Activated CD8-positive, alpha-beta memory T cell treated with anti-CD3 and anti-CD28 coated beads, Interleukin-2, amount 50 U/mL, for 24 hours (primary cell): Measurements from ENCODE around the gene GPR183.

ENCODE experiments used
- DNase-seq: peaks from one replicate; pipeline ENCODE4 v3.0.0-alpha.2; 2020; ENCODE audit errors: extremely low read depth

The GPR183 gene

DNA sequence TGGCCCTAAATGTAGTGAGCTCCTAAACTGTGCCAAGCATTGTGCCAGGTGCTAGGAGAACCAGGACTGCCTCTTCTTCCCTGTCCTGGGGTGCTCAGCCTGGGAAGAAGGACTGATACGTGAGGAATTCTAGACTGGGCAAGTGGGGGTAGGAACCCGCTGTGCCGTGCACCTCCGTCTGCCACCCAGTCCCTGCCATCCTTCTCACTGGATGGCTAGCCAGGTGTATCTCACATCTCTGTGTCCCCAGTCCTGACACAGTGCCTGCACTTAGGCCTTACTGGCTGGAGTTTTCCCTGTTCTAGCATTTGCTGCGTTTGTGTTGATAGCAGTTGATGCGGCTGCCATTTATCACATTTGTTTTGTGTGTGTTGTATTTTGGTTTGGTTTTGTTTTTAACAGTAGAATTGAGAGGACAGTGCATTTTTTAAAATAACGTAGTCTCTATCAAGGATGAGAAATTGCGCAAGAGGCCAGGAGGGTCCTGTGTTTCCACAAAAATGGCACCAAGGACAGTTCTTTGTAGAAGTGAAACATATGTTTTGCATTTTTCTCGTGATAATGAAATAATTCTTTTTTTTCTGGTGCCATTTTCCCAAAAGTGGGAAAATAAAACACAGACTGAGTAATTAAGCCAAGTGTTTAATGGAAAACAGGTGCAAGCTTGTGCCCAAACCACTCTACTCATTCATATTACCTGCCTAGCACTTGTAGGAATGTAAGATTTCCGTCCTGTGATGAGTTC is 4.7 kb upstream of the GPR183 start:
- no peak for DNase-seq

DNA sequence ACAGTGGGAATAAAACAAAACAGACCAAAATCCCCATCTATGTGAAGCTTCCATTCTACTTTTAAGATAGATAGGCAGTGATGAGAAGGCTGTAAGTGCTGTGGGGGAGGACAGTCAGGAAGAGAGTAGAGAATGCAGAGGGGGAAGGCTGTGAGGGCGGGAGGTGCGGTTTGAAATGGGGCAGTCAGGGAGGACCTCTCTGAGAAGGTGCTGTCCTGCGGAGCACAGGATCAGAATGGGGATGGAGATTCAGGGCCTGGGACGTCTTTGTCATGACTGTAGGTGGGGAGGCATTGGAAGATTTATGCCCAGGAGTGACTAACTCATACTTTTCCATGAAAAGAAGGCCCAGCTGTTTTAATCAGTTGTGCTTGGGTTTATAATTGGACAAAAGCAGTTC is 3.9 kb upstream of the GPR183 start:
- no peak for DNase-seq

DNA sequence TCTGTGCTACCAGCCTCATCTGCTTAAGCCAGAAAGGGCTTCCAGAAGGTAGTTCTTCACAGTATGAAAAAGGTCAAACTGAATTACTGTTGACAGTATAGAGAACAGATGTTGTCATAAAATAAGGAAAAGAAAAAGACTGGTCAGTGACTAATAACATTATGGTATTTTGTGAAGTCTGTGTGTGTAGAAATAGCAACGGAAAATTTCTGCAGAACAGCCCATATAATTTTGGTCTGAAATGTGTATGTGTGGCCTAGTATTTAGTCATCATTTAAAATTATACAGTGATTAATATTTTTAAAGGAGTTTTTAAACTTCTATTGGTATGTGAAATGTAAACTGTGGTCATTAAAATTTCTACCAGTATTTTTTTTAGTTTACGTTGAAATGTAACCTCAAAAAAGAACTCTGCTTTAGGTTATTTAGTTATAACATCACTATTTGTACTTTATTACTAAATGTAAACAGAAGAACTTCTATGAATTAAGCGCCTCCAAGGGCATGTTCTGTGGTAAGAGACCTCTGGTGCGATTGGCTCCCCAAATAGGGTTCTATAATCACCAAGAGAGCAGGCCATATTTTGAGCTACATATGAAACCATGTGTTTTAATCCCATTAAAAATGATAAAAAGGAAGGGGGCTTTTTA is 3.3 kb upstream of the GPR183 start:
- DNase-seq: no peak

DNA sequence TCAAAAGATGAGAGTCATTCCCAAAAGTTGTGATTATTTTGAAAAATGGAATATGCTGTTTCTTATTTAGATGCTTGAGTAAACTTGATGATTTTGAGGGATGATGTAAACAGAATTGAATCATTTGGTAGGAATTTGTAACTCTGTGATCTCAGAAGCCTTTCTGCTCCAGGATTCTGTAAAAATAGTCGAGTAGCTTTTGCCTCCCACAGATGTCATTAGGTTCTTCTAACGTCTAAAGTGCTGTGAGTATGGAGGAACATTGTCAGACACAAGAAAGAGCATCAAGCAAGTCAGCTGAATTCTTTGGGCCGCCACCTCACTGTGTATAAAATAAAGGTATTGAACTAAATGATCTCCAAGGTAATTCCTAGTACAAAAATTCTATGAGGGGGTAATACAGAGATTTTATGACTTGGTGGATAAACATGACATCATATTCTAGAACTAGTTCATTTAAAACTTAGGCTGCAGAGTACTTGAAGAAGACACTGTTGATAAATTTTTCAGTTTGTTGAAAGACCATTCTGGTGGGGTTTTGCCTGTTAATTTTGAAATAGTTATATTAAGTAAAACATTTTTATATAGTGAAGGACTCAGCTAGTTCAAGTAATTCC is 1.4 kb upstream of the GPR183 start:
- DNase-seq: no peak

DNA sequence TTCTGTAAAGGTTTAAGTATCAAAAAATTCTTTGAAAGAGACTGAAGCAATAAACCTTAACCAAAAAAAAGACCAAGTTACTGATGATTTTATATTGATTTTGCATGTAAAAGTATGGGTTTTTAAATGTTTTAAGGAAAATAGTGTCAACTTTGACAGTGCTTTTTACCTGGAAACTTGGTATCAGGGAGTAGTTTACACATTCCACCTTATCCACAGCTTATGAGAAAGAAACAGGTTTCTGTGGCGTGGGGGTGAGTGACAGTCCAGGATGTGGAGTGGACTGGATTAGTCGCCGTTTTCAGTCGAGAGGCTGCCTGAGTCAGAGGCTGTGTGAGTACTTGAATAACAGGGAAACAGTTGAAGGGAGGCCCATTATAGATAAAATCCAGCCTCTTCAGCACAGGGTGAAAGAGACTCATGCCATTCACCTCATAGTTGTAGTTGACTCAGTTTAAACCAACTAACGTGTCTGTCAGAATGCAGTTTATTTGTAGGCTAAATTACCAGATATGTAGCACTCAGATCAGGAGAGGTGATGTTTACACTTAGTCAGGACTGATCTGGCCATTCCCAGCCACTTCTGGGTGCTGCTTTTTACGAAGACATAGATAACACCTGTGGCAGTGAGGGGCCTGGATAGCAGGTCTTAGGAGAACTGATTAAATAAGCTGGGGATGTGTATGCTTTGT is 595 bp upstream of the GPR183 start:
- peak; percentile 68 for DNase-seq

DNA sequence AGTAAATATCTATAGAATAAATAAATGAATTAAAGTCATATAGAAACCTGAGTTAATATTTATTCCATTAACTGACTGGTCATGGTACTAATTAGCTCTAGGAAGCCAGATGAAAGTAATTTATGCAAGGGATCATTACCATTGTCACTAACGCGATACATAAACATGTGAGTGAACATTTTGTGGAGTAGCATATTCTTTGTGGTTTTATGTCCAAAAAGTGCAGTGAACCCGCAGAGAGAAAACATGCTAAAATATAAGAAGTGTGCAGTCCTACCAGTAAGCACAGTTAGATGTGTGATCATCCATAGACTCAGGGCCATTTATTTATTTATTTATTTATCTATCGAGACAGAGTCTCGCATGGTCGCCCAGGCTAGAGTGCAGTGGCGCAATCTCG is 1.6 kb downstream of the GPR183 start:
- no peak for DNase-seq

DNA sequence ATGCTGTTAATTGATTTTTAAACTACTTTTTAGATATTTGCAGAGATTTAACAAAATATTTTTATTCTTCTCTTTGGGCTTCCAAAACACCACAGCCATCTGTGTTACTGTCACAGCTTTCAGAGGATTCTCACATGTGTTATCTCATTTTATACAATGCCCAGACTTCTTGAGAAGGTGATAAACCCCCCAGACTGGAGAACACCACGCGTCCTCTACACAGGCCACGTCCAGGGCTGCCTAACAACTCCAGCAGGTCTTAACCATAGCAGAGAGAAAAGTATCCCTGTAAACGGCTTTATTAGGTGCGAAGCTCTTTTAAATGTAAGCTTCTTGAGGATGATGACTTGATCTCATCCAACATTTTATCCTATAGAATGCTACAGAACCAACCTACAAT is 2.0 kb downstream of the GPR183 start:
- DNase-seq: no peak

DNA sequence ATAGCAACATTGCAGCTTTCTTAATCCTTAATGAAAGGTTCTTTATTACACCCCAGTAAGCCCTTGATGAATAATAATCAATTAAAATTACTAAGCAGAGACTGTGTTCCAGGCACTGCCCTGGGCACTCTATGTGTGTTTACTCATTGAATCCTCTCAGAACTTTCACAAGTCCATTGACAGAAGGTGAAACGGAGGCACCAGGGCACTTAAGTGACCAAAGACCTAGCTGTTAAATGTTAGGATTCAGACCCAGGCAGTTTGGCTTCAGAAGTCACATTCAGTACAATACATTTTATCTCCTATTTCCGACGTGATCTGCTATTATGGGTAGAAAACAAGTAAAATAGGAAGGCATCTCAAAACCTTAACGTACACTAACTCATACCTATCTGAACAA is 2.7 kb downstream of the GPR183 start:
- no peak for DNase-seq

DNA sequence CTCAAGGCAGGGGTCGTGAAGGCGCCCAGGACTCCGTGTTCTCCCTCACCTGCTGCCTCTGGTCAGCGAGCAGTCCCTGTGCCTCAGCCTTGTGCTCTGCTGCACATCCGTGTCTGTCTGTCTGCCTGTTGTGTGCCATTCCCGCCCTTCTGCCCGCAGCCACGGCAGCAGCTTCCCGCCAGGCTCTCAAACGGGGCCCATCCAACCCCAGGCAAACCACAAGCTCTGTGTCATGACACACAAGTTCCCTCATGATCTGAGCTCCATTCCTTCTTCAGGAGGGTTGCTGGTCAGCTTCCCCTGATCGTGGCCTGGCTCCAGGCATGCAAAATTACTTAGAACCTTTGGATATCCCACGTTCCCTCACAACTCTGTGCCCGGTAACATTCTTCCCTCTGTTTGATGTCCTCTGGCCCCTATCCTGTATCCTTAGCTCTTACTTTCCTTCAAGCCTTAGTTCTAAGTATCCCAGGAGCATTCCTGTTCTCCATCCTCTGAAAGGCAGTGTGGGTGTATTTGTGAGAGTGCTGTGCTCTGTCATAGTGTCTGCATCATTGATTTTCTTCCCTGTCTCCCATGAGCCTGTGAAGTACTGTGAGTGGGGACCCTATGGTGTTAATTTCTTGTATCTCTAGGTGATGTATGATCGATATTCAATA is 3.2 kb downstream of the GPR183 start:
- DNase-seq: no peak

DNA sequence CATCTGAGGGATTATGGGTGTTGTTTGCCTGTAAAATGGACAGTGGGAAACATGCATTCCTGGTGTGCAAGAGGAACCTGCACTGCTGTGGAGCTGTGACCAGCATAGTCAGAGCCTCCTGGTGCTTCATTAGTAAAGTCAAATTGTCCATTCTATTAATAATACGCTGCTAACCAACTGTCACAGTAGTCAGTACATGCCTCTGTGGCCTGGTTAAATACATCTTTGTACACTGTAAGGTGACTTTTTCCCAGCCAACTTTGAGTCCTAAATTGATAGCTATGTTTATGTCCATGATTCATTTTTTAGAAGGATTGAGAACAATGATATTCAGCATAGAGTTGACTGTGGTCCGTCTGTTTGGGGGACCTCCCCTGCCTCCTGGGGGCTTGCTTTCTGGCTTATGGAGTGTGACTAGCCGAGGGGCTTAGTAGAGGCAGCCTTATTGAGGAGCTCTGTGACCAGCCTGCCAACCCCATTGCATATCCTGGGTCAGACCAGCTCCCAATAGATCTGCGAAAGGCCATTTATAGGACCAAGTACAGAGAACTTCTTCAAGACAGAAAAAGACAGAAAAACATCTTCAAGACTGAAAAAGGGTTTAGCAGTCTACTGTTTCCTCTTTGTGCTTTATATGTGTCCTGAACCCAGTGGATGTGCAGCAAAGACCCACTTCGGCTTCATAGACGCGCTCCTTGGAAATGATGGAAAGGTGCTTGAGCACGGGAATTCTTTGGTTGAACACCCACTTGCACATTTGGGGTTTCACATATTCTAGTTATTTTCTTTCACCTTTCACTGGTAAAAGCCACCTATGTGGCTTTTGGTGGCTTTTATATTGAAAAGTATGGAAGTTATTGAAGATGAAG is 4.3 kb downstream of the GPR183 start:
- no peak for DNase-seq

DNA sequence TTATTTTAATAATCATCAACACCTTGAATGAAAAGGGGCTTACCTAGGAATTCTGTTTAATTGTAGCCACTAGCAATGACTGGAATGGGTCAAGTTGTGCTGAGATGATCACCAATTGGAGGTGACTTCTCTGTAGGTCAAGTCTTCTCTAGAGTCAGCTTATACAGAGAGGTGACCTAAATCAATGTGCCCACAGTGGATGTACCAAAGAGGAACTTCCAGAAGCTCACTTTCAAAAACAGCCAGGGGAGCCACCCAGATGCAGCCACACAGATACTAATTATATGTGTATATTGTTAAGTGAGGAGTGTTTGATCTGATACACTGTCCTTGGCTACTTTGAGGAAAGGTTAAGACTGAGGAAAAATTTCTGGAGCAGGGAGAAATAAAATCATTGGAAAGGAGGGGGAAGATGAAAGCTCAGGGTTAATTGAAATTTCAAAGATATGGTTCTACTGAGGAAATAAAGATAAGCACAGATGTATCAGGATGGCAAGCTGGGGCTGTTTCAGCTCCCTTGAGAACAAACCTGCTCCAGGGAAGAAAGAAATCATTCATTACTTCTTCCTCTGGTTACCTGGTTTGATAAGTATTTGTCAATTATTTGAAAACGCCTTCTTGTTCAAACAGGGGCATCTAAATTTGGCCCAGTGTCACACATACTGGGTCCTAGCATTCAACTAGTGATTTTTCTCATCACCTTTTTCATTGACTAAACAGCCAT is 5.1 kb downstream of the GPR183 start:
- DNase-seq: no peak

DNA sequence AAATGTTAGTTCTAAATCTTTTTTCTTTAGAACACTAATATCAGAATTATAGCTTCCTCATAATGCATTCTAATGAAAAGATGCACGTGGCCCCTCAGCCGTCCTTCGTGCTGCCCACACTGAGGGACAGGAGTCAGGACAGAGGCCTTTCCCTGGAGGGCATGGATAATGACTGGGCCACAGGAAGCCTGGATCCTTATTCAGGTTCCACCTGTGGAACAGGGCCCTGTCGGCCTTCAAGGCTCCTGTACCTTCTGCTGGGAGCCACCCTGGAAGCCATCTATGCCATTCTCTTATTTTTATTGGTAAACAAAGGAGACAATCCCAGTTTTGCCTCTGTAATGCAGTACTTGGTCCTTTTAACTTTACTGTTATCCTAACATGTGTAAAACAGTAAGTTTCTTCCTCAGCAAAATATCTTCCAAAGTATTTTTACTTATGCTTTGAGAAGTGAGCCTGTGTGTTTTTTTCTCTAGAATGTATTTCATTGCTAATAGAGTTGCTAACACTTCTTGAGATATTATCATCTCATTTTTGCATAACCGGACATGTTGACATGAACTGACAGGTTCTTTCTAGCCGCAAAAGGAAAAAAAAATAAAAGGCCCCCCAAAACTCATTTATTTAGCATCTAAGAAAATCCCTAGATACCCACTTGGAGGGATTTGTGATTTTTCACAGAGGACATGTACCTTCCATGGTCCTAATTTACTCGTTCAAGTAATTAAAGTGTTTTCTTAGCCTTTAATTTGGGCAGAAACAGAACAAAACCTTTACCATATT is 6.0 kb downstream of the GPR183 start:
- no peak for DNase-seq

DNA sequence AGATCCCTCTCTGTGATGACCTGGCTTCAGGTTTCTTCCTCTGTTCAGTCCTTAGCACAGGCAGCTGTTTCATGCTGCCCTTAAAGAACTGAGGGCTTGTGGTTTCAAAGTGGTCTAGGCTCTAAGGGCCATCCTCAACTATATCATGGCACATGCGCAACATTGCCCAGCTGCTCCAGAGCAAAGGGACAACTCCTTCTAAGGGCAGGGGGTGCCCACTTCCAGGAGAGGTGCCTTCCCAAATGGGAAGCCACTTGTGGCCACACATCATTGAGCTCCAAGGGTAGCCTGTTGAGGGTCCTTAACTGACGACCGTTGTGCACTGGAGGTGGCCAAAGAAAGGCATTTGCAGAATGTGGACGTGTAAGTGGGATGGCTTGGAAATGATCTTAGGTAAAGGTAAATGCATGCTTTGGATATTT is 7.3 kb downstream of the GPR183 start:
- no peak for DNase-seq

DNA sequence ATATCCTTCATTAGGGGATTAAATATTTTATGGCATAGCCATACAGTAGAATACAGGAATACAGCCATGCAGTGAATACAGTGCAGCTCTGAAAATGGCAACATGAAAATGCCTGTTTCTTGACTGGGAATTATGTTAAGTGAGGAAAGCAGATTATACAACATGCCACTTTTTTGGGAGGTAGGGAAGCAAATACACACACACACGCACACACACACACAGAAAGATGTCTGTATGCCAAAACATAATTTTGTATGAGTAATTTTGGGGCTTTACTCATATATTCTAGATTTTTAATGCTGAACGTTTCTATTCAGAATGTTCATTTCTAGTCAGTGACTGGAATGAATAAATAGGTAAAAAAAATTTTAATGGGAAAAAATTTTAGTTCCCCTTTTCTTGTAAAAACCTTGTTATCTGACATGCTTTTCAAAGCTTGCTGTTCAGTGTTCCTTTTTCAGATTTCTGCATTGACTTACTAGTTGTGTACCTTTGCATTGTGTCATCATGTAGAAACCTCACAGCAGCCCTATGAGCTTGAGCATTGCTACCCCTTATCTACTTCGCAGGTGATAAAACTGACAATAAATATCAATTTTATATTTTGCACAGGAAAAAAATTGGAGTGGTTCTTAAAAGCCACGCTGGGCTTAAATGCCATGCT is 7.8 kb downstream of the GPR183 start:
- DNase-seq: no peak

DNA sequence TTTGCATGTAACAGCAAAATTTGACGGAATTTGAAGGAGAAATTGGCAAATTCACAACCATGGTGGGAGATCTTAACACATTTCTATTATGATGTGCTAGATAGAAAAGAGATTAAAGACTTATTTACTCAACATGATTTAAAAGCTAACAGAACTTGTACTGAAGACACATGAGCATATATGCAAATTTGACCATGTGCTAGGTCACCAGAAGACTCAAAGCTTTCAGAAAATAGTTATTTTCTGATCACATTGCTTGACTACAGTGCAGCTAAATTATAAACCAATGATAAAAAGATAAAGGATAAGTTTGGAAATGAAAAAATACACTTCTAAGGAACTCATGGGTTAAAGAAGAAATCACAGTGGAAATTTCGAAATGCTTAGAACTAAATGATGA is 9.1 kb downstream of the GPR183 start:
- DNase-seq: no peak

DNA sequence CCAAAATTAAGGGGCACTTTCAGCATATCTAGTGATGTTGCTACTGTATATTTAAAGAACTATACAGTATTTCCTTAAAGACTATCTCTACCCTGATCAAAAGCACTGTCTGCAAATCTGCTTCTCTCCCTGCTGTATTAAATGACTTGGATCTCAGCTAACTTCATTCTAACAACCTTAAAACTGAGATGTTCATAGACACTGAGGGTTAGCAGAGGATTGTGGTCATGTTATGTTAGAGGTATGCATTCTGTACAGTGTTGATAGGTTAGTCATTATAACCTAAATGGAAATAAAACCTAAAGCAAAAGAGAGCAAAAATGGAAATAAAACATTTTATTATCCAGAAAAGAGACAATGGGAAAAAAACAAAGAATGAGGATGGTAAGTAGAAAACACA is 9.9 kb downstream of the GPR183 start:
- DNase-seq: no peak

DNA sequence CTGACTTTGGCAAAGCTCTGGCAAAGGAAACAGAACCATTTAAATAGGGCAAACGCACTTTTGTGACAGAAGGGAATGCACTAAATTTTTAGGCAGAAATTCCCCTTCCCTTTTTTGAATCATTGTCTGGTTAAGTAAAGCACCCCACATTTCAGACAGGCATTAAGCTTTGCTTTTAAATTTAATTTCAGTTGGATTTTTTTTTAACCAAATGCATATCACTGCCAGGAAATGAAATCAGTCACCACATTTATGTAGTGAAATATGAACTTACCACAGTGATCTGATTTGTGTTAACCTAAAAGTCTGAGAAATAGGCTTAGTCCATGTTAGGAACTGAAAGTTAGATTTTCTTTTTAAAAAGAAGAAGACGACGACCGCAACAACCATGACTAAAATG is 10.8 kb downstream of the GPR183 start:
- DNase-seq: no peak

DNA sequence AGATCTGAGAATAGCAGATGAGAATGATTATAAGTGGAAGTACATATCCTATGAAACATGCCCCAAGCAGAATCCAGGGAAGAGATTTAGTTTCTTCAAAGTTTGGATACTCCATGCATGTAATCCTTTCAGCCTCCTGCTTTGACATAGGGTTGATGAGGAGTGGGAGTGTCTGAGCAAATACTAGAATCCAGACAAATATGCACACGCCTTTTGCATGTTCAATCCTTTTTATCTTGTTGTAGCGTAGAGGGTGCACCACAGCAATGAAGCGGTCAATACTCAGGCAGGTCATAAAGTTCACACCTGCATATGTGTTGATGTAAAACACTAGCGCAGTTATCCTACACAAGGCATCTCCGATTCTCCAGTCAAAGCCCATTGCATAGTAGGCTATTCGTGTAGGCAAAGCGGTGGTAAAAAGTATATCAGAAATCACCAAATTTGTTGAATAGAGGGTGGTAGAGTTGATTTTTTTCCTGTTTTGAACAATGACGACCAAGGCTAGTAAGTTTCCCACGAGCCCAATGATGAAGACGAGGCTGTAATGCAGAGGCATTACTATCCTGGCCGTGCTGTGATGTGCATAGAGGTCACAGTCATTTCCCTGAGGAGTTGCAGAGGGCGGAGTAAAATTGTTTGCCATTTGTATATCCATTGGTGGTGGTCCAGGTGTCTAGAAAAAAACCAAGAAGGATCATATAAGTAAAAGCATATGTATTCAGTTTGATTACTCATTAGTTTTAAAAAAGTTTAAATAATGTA is 11.5 kb downstream of the GPR183 start:
- no peak for DNase-seq
